H1 (cell line): ENCODE measurements around the gene BTBD1. TPM values are rescaled to one million over a fixed set of nuclear protein-coding genes. Genes with fewer than 3 reads are reported as not detected.

Source experiments
- CTCF ChIA-PET: fragments of 300-600 bp; sonication (Branson Sonifier 250); formaldehyde crosslinking; loops from one replicate; lab custom pipeline; 2021; ENCODE audit not compliant: partially characterized antibody; lab: Charles Lee
- POLR2A ChIA-PET: fragments of 300-600 bp; sonication (Branson Sonifier 250); formaldehyde crosslinking; loops from one replicate; lab custom pipeline; 2021; ENCODE audit warnings: inconsistent platforms; ENCODE audit not compliant: partially characterized antibody; lab: Charles Lee
- DNase-seq, 2 experiments: peaks; one replicate each; pipeline versions ENCODE4 v3.0.0 to v3.0.0-alpha.2; 2010 to 2022; ENCODE audit warnings: low spot score in 2 of 2, low read depth in 1 of 2, mixed read lengths in 1 of 2
- FAIRE-seq: peaks from 2 replicates; lab custom pipeline; 2011; peaks lifted over from hg19 to GRCh38; lab: Jason Lieb, UNC
- H2AFZ ChIP-seq: 2 replicates; pipeline ENCODE4 v1.8.1; 2012; ENCODE audit warnings: low read length, inconsistent platforms
- H2AK5ac ChIP-seq: 2 replicates; pipeline ENCODE4 v1.6.1; 2013; ENCODE audit warnings: low read depth, low read length
- H2BK120ac ChIP-seq: replicated peaks from 2 replicates; pipeline ENCODE3; 2013; ENCODE audit warnings: low read depth, low read length, inconsistent platforms
- H2BK12ac ChIP-seq: 2 replicates; pipeline ENCODE4 v1.6.1; 2013; ENCODE audit warnings: low read depth, low read length
- H2BK15ac ChIP-seq: 2 replicates; pipeline ENCODE4 v1.6.1; 2013; ENCODE audit warnings: low read length
- H2BK20ac ChIP-seq: 2 replicates; pipeline ENCODE4 v1.6.1; 2013; ENCODE audit warnings: low read length
- H2BK5ac ChIP-seq: 2 replicates; pipeline ENCODE4 v1.6.1; 2013; ENCODE audit warnings: low read depth, low read length
- H3K14ac ChIP-seq: 2 replicates; pipeline ENCODE4 v1.6.1; 2013; ENCODE audit warnings: inconsistent platforms; ENCODE audit not compliant: insufficient read length
- H3K18ac ChIP-seq: 2 replicates; pipeline ENCODE4 v1.6.1; 2013; ENCODE audit warnings: low read length; ENCODE audit errors: extremely low read depth
- H3K23ac ChIP-seq: 2 replicates; pipeline ENCODE4 v1.6.1; 2013; ENCODE audit warnings: inconsistent platforms; ENCODE audit not compliant: insufficient read length
- H3K23me2 ChIP-seq: 2 replicates; pipeline ENCODE4 v1.6.1; 2013; ENCODE audit warnings: low read depth, low read length
- H3K27ac ChIP-seq: 2 replicates; pipeline ENCODE4 v1.6.1; 2011; ENCODE audit warnings: low read depth, low read length, inconsistent platforms
- H3K27me3 ChIP-seq, 4 experiments: replicated peaks in 1 of 4; 1 replicate in 1 of 4; 2 replicates in 3 of 4; pipeline versions ENCODE4 v1.6.1 to v1.8.1; 2011 to 2013; ENCODE audit warnings: low read length in 3 of 4, mild to moderate bottlenecking in 3 of 4, inconsistent platforms in 2 of 4, mixed read lengths in 2 of 4, moderate library complexity in 1 of 4; ENCODE audit not compliant: control insufficient read depth in 3 of 4, insufficient read depth in 3 of 4; ENCODE audit errors: extremely low read depth in 1 of 4
- H3K36me3 ChIP-seq, 4 experiments: 2 replicates each; pipeline versions ENCODE4 v1.6.1 to v1.8.1; 2011 to 2013; ENCODE audit warnings: mild to moderate bottlenecking in 4 of 4, low read length in 3 of 4, moderate library complexity in 2 of 4, control low read depth in 1 of 4, inconsistent platforms in 1 of 4; ENCODE audit not compliant: insufficient read depth in 4 of 4, control insufficient read depth in 2 of 4
- H3K4ac ChIP-seq: replicated peaks from 2 replicates; pipeline ENCODE3; 2013; ENCODE audit warnings: low read length, low read depth, mixed read lengths, inconsistent platforms; ENCODE audit not compliant: insufficient read length
- H3K4me1 ChIP-seq, 4 experiments: replicated peaks in 1 of 4; 1 replicate in 1 of 4; 2 replicates in 3 of 4; pipeline versions ENCODE4 v1.6.1 to v1.8.1; 2011 to 2013; ENCODE audit warnings: low read length in 3 of 4, inconsistent platforms in 2 of 4, mixed read lengths in 1 of 4; ENCODE audit not compliant: insufficient read depth in 4 of 4, control insufficient read depth in 3 of 4
- H3K4me2 ChIP-seq, 2 experiments: 2 replicates each; pipeline versions ENCODE4 v1.6.1 to v1.8.1; 2011 to 2013; ENCODE audit warnings: low read depth in 2 of 2, low read length in 2 of 2, control low read depth in 1 of 2, inconsistent platforms in 1 of 2, mild to moderate bottlenecking in 1 of 2; ENCODE audit not compliant: insufficient read depth in 1 of 2
- H3K4me3 ChIP-seq, 4 experiments: fragments of 200-600, 300-600 bp in 1 of 4; sonication (generic), shearing (Covaris generic), sonication (Bioruptor Twin) in 1 of 4; 2 replicates each; pipeline versions ENCODE4 v1.5.1 to v1.8.1; 2011 to 2016; ENCODE audit warnings: low read length in 4 of 4, low read depth in 3 of 4, control low read depth in 2 of 4, inconsistent platforms in 2 of 4, mild to moderate bottlenecking in 2 of 4, mixed read lengths in 1 of 4, moderate library complexity in 1 of 4; ENCODE audit not compliant: insufficient read depth in 2 of 4; ENCODE audit errors: extremely low read depth in 1 of 4
- H3K56ac ChIP-seq: replicated peaks from 2 replicates; pipeline ENCODE3; 2013; ENCODE audit warnings: low read depth, mild to moderate bottlenecking, mixed read lengths, low read length, inconsistent platforms; ENCODE audit not compliant: insufficient read length
- H3K79me1 ChIP-seq: 2 replicates; pipeline ENCODE4 v1.6.1; 2013; ENCODE audit warnings: low read depth, low read length, control low read depth
- H3K79me2 ChIP-seq, 2 experiments: 2 replicates each; pipeline versions ENCODE4 v1.6.1 to v1.8.1; 2012 to 2013; ENCODE audit warnings: low read length in 2 of 2, mild to moderate bottlenecking in 2 of 2, inconsistent platforms in 1 of 2; ENCODE audit not compliant: insufficient read depth in 2 of 2, control insufficient read depth in 1 of 2
- H3K9ac ChIP-seq, 4 experiments: replicated peaks in 1 of 4; 1 replicate in 1 of 4; 2 replicates in 3 of 4; pipeline versions ENCODE4 v1.6.1 to v1.8.1; 2011 to 2013; ENCODE audit warnings: low read depth in 3 of 4, low read length in 3 of 4, control low read depth in 2 of 4, mild to moderate bottlenecking in 2 of 4, moderate library complexity in 2 of 4, inconsistent platforms in 1 of 4; ENCODE audit errors: extremely low read depth in 1 of 4
- H3K9me3 ChIP-seq, 2 experiments: 2 replicates each; pipeline versions ENCODE4 v1.6.1 to v1.8.1; 2012 to 2013; ENCODE audit warnings: mild to moderate bottlenecking in 2 of 2, moderate library complexity in 2 of 2, control low read depth in 1 of 2, inconsistent platforms in 1 of 2, low read depth in 1 of 2, low read length in 1 of 2, mixed read lengths in 1 of 2; ENCODE audit not compliant: insufficient read depth in 2 of 2
- H4K20me1 ChIP-seq, 2 experiments: replicated peaks in 1 of 2; 2 replicates each; pipeline versions ENCODE3 to v1.8.1; 2011 to 2013; ENCODE audit warnings: inconsistent platforms in 2 of 2, low read length in 2 of 2, mild to moderate bottlenecking in 1 of 2; ENCODE audit not compliant: insufficient read depth in 2 of 2, control insufficient read depth in 1 of 2
- H4K5ac ChIP-seq: 2 replicates; pipeline ENCODE4 v1.6.1; 2013; ENCODE audit warnings: low read length, low read depth, mixed read lengths, inconsistent platforms; ENCODE audit not compliant: insufficient read length
- H4K8ac ChIP-seq: 2 replicates; pipeline ENCODE4 v1.8.0; 2013; ENCODE audit warnings: mild to moderate bottlenecking, moderate library complexity, low read length, inconsistent platforms; ENCODE audit not compliant: insufficient read depth; ENCODE audit errors: extremely low read depth
- H4K91ac ChIP-seq: replicated peaks from 2 replicates; pipeline ENCODE3; 2013; ENCODE audit warnings: low read length, mixed read lengths, inconsistent platforms; ENCODE audit not compliant: insufficient read length
- BACH1 ChIP-seq: IDR thresholded peaks from 2 replicates; pipeline ENCODE4 v1.6.1; 2012; ENCODE audit warnings: low read length, improper control_type of control experiment
- CBX5 ChIP-seq: fragments of 300-800, 300-1000 bp; sonication (generic); IDR thresholded peaks from 2 replicates; pipeline ENCODE4 v1.7.1; 2016; ENCODE audit warnings: antibody characterized with exemption, low read length, low read depth
- CREB1 ChIP-seq: IDR thresholded peaks from 2 replicates; pipeline ENCODE4 v1.6.1; 2012; ENCODE audit warnings: inconsistent platforms
- POU5F1 ChIP-seq: IDR thresholded peaks from 2 replicates; pipeline ENCODE4 v1.6.1; 2011; ENCODE audit warnings: low read depth, mild to moderate bottlenecking, low read length, moderate library complexity
- WGBS, 2 experiments: shearing (Covaris generic) in 1 of 2; methylation state at CpG; one replicate each; pipeline versions ENCODE4 v1.1.6 to v1.1.7; 2013 to 2015; ENCODE audit warnings: low lambda C conversion rate in 2 of 2, mixed read lengths in 2 of 2, inconsistent platforms in 1 of 2, low coverage in 1 of 2, missing lambda C conversion rate in 1 of 2; ENCODE audit not compliant: insufficient replicate concordance in 2 of 2, insufficient coverage in 1 of 2, insufficient read length in 1 of 2; ENCODE audit errors: extremely low coverage in 1 of 2, missing lambda C conversion rate in 1 of 2; 5-methylcytosine and 5-hydroxymethylcytosine counted together
- polyA plus RNA-seq, 7 experiments: library from polyadenylated mRNA; depleted of rRNA in 3 of 7; stranded (reverse) in 5 of 7; unstranded in 2 of 7; fragments of >200 nt in 5 of 7; fragments of 200-250 nt in 2 of 7; gene quantifications; 1 replicate in 5 of 7; 2 replicates in 1 of 7; 4 replicates in 1 of 7; pipeline versions ENCODE4 v1.2.1 to v1.2.3, GENCODE V29; 2011 to 2013; ENCODE audit warnings: missing spikeins in 2 of 7, mixed read lengths in 2 of 7
- total RNA-seq: library from RNA; stranded (reverse); fragmentation: NEBNext Ultra II Directional; extraction: Animal tissue kit (Norgen Biotek cat#: 25700); gene quantifications from 2 replicates; pipeline ENCODE4 v1.2.1, GENCODE V29; 2021

Gene BTBD1
- total and polyA plus RNA-seq, 2 of the 8 experiments (the other 6 are each of a cell fraction or from before 2014, with no cell fraction given): 18.6 to 39.5 TPM

DNA sequence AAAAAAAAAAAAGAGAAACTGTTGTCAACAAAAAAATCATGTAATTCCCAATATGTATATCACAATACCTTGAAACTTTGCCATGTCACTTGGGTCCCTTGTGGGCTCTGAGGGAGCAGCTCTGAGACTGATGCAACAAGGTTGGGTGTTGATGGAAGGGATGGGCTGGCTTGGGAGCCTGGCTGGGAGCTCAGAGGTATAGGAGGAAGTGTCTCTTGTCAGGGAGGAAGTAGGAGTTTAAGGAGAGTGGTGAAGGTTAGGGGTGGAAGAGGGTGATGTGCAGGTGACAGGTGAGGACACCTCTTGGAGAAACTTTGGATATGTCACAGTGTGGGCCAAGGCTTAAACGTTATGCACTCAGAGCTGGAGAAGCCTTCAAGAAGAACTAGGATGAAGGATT is 38.4 kb upstream of the BTBD1 start:
- Histone ChIP-seq H3K4me2 (no peak overlapping the region; a peak in 1 of 4 replicates), H4K20me1 (peaks cover 0 to 5% of the 10 kb centered on the region in 2 experiments), H2AFZ (no peak overlapping the region), H4K8ac (no peak overlapping the region), H3K9me3 (no peaks in the 10 kb centered on the region), H3K36me3 (no peaks in the 10 kb centered on the region), H2BK5ac (no peak overlapping the region), H3K56ac (no peak overlapping the region), H4K5ac (no peak overlapping the region), H3K23ac (no peak overlapping the region), H3K9ac (no peak overlapping the region), H2BK15ac (no peak overlapping the region), H3K79me2 (no peaks in the 10 kb centered on the region), H3K27me3 (peaks cover 0 to 34% (median 25%) of the 10 kb centered on the region in 4 experiments; a peak in 6 of 7 replicates), H4K91ac (no peak overlapping the region), H2BK20ac (no peak overlapping the region), H3K14ac (no peak overlapping the region), H3K4me1 (peaks cover 0 to 9% (median 4%) of the 10 kb centered on the region in 4 experiments; a peak in 3 of 7 replicates), H2AK5ac (no peak overlapping the region), H3K4me3 (no peak overlapping the region), H3K23me2 (peaks cover 7% of the 10 kb centered on the region; the same call in 1 of the 2 replicates), H3K79me1 (no peaks in the 10 kb centered on the region), H3K27ac (no peak overlapping the region), H3K18ac (no peak overlapping the region), H3K4ac (no peak overlapping the region), H2BK12ac (no peak overlapping the region), H2BK120ac (no peak overlapping the region)
- WGBS, 2 experiments: 85% methylated on average over 1 of the region's 1 CpG; no CpG with 5 or more reads in 1 of the 2 experiments
- ChIA-PET CTCF (no interaction called here), POLR2A (interaction anchor here (0.7 to 1.3 kb wide), 3 partner anchors 11 to 20 kb away, joined by 3 to 4 read pairs (median 3); no protein-coding TSS in a partner anchor)
- FAIRE-seq (no peak), DNase-seq (no peak)
- TF ChIP-seq CBX5: no peak
- TF ChIP-seq POU5F1: no peak
- TF ChIP-seq BACH1: no peak
- no peak for TF ChIP-seq CREB1
